SK-N-SH (cell line): ENCODE data around the gene NT5M. TPM values are rescaled to one million over a fixed set of nuclear protein-coding genes. Genes with fewer than 3 reads are reported as not detected.

Experiments used
- CTCF ChIA-PET: fragments of 300-600, 350-600 bp; formaldehyde crosslinking; extraction: SDS; loops from one replicate; lab custom pipeline; 2021; lab: Yijun Ruan, JAX
- POLR2A ChIA-PET: fragments of 350-600 bp; sonication (Branson Sonifier 250); formaldehyde crosslinking; extraction: SDS; loops from one replicate; lab custom pipeline; 2020; ENCODE audit warnings: antibody characterized with exemption, inconsistent platforms; lab: Yijun Ruan, JAX
- DNase-seq: peaks from one replicate; pipeline ENCODE4 v3.0.0; 2012
- H2AFZ ChIP-seq: fragments of 200-600 bp; sonication (generic); 2 replicates; pipeline ENCODE4 v1.8.1; 2016; ENCODE audit warnings: antibody characterized with exemption, mild to moderate bottlenecking, low read depth
- H3F3A ChIP-seq: fragments of 200-600 bp; sonication (generic); replicated peaks from 2 replicates; pipeline ENCODE3; 2016; ENCODE audit warnings: antibody characterized with exemption, mild to moderate bottlenecking; ENCODE audit not compliant: insufficient read depth
- H3K27ac ChIP-seq, 2 experiments: fragments of 200-500 bp in 1 of 2; fragments of 200-600 bp in 1 of 2; sonication (Bioruptor generic) in 1 of 2; sonication (generic), shearing (Covaris generic) in 1 of 2; 2 replicates each; pipeline versions ENCODE4 v1.5.1 to v1.6.1; 2014 to 2016; ENCODE audit warnings: low read depth in 2 of 2, inconsistent platforms in 1 of 2, low read length in 1 of 2, mild to moderate bottlenecking in 1 of 2, mixed read lengths in 1 of 2
- H3K27me3 ChIP-seq: fragments of 200-600 bp; sonication (generic), shearing (Covaris generic); 2 replicates; pipeline ENCODE4 v1.6.1; 2016; ENCODE audit warnings: mixed run types; ENCODE audit not compliant: insufficient read depth
- H3K36me3 ChIP-seq, 2 experiments: fragments of 200-500 bp in 1 of 2; fragments of 200-600 bp in 1 of 2; sonication (Bioruptor generic) in 1 of 2; sonication (generic) in 1 of 2; replicated peaks in 1 of 2; 2 replicates each; pipeline versions ENCODE3 to v1.5.1; 2014 to 2016; ENCODE audit warnings: low read length in 1 of 2, mild to moderate bottlenecking in 1 of 2; ENCODE audit not compliant: insufficient read depth in 2 of 2, control insufficient read depth in 1 of 2
- H3K4me1 ChIP-seq, 2 experiments: fragments of 200-500 bp in 1 of 2; fragments of 200-600 bp in 1 of 2; sonication (Bioruptor generic) in 1 of 2; sonication (generic), shearing (Covaris generic) in 1 of 2; 2 replicates each; pipeline versions ENCODE4 v1.5.1 to v1.6.1; 2014 to 2016; ENCODE audit warnings: low read depth in 1 of 2, low read length in 1 of 2, mixed run types in 1 of 2; ENCODE audit not compliant: insufficient read depth in 2 of 2, control insufficient read depth in 1 of 2
- H3K4me2 ChIP-seq: fragments of 200-600 bp; sonication (generic), shearing (Covaris generic); 2 replicates; pipeline ENCODE4 v1.6.1; 2017; ENCODE audit warnings: mixed run types
- H3K4me3 ChIP-seq, 2 experiments: fragments of 200-500 bp in 1 of 2; fragments of 200-600 bp in 1 of 2; sonication (Bioruptor generic) in 1 of 2; sonication (generic), shearing (Covaris generic) in 1 of 2; 2 replicates each; pipeline versions ENCODE4 v1.5.1 to v1.8.1; 2014 to 2016; ENCODE audit warnings: low read depth in 2 of 2, inconsistent platforms in 1 of 2, low read length in 1 of 2, mild to moderate bottlenecking in 1 of 2, mixed read lengths in 1 of 2, moderate library complexity in 1 of 2
- H3K79me2 ChIP-seq: fragments of 200-600 bp; sonication (generic); 2 replicates; pipeline ENCODE4 v1.8.1; 2017; ENCODE audit warnings: mild to moderate bottlenecking; ENCODE audit not compliant: insufficient read depth
- H3K9ac ChIP-seq: fragments of 200-600 bp; sonication (generic); 2 replicates; pipeline ENCODE4 v1.6.1; 2017; ENCODE audit warnings: mixed run types
- H3K9me2 ChIP-seq: fragments of 200-600 bp; sonication (generic); 2 replicates; pipeline ENCODE4 v1.6.1; 2017; ENCODE audit warnings: mixed run types
- H3K9me3 ChIP-seq: fragments of 200-600 bp; sonication (generic); 2 replicates; pipeline ENCODE4 v1.6.1; 2017; ENCODE audit warnings: mixed run types, mild to moderate bottlenecking, moderate library complexity
- H4K20me1 ChIP-seq: fragments of 200-600 bp; sonication (generic); 2 replicates; pipeline ENCODE4 v1.6.1; 2017; ENCODE audit warnings: mild to moderate bottlenecking, mixed run types; ENCODE audit not compliant: insufficient read depth
- ELF1 ChIP-seq: IDR thresholded peaks from 2 replicates; pipeline ENCODE4 v1.4.0; 2012
- EP300 ChIP-seq, 2 experiments: IDR thresholded peaks; 2 replicates each; pipeline versions ENCODE4 v1.4.0 to v1.6.1; 2012; ENCODE audit warnings: borderline replicate concordance in 1 of 2, low read depth in 1 of 2, low read length in 1 of 2
- FOXJ3 ChIP-seq: sonication (generic); formaldehyde crosslinking; IDR thresholded peaks from 2 replicates; pipeline ENCODE4 v1.5.1; 2020; ENCODE audit warnings: mild to moderate bottlenecking, missing genetic modification reagents
- GATA2 ChIP-seq: sonication (generic); formaldehyde crosslinking; IDR thresholded peaks from 2 replicates; pipeline ENCODE4 v1.5.0; 2020; ENCODE audit warnings: mild to moderate bottlenecking, missing genetic modification reagents
- IRF3 ChIP-seq: fragments of 150-350 bp; IDR thresholded peaks from 2 replicates; pipeline ENCODE4 v1.6.1; 2016; ENCODE audit warnings: mild to moderate bottlenecking, low read depth, low read length
- JUND ChIP-seq: IDR thresholded peaks from 2 replicates; pipeline ENCODE4 v1.4.0; 2012
- MEF2A ChIP-seq: IDR thresholded peaks from 2 replicates; pipeline ENCODE4 v1.4.0; 2012; ENCODE audit warnings: low read depth, borderline replicate concordance
- MXI1 ChIP-seq: IDR thresholded peaks from 2 replicates; pipeline ENCODE4 v1.6.1; 2012; ENCODE audit warnings: mild to moderate bottlenecking, low read depth, low read length, improper control_type of control experiment
- NFIC ChIP-seq: IDR thresholded peaks from 2 replicates; pipeline ENCODE4 v1.4.0; 2012; ENCODE audit warnings: borderline replicate concordance
- POLR2AphosphoS5 ChIP-seq: IDR thresholded peaks from 2 replicates; pipeline ENCODE4 v1.6.1; 2012; ENCODE audit warnings: low read depth, low read length
- RAD21 ChIP-seq: IDR thresholded peaks from 2 replicates; pipeline ENCODE4 v1.6.1; 2012; ENCODE audit warnings: mild to moderate bottlenecking, low read length
- REST ChIP-seq: IDR thresholded peaks from 2 replicates; pipeline ENCODE4 v1.6.1; 2012; ENCODE audit warnings: mild to moderate bottlenecking, low read depth, low read length, moderate library complexity
- SIN3A ChIP-seq: IDR thresholded peaks from 2 replicates; pipeline ENCODE4 v1.6.1; 2012; ENCODE audit warnings: low read depth, mild to moderate bottlenecking, low read length, moderate library complexity, borderline replicate concordance
- TCF12 ChIP-seq: IDR thresholded peaks from 2 replicates; pipeline ENCODE4 v1.4.0; 2012
- YY1 ChIP-seq: IDR thresholded peaks from 2 replicates; pipeline ENCODE4 v1.4.0; 2012; ENCODE audit warnings: low read depth, mild to moderate bottlenecking
- WGBS: methylation state at CpG from one replicate; pipeline ENCODE4 v1.1.6; 2017; ENCODE audit warnings: low lambda C conversion rate; 5-methylcytosine and 5-hydroxymethylcytosine counted together
- polyA plus RNA-seq, 3 experiments: library from polyadenylated mRNA; depleted of rRNA; stranded (reverse); fragments of >200 nt; gene quantifications; 2 replicates each; pipeline ENCODE4 v1.2.3, GENCODE V29; 2012
- TF ChIP-seq, protein P1 (sequence below): IDR thresholded peaks from 2 replicates; pipeline ENCODE4 v1.4.0; 2012; ENCODE audit warnings: low read depth, borderline replicate concordance
- TF ChIP-seq, protein P2 (sequence below): IDR thresholded peaks from 2 replicates; pipeline ENCODE4; 2012

Gene NT5M
- polyA plus RNA-seq, 1 of the 3 experiments (the other 2 are of a cell fraction), result 3.9 TPM

GRCh38 chr17:17341452-17341851 lies 38.3 kb downstream of the NT5M start:
- Histone ChIP-seq H2AFZ (no peak overlapping the region), H3K9me2 (no peaks in the 10 kb centered on the region), H3K79me2 (no peaks in the 10 kb centered on the region), H3K9ac (no peak overlapping the region), H4K20me1 (no peaks in the 10 kb centered on the region), H3K4me3 (no peak overlapping the region), H3K36me3 (peaks cover 0 to 3% of the 10 kb centered on the region in 2 experiments), H3K27me3 (no peaks in the 10 kb centered on the region), H3K4me2 (no peak overlapping the region), H3K4me1 (no peaks in the 10 kb centered on the region), H3K27ac (no peak overlapping the region), H3F3A (no peaks in the 10 kb centered on the region), H3K9me3 (no peaks in the 10 kb centered on the region)
- CTCF ChIA-PET, result interaction anchor here (0.9 kb wide), 1 partner anchor 156 kb away, joined by 3 read pairs; no protein-coding TSS in a partner anchor
- POLR2A ChIA-PET, result no interaction called here
- TF ChIP-seq, protein P1, sequence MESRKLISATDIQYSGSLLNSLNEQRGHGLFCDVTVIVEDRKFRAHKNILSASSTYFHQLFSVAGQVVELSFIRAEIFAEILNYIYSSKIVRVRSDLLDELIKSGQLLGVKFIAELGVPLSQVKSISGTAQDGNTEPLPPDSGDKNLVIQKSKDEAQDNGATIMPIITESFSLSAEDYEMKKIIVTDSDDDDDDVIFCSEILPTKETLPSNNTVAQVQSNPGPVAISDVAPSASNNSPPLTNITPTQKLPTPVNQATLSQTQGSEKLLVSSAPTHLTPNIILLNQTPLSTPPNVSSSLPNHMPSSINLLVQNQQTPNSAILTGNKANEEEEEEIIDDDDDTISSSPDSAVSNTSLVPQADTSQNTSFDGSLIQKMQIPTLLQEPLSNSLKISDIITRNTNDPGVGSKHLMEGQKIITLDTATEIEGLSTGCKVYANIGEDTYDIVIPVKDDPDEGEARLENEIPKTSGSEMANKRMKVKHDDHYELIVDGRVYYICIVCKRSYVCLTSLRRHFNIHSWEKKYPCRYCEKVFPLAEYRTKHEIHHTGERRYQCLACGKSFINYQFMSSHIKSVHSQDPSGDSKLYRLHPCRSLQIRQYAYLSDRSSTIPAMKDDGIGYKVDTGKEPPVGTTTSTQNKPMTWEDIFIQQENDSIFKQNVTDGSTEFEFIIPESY, result no peak
- TF ChIP-seq POLR2AphosphoS5 (no peak), NFIC (no peak), MXI1 (no peak), IRF3 (no peak)
- WGBS, result 92% methylated on average over 7 of the region's 7 CpGs
- no peak for DNase-seq

GRCh38 chr17:17342242-17342945 lies 39.2 kb downstream of the NT5M start:
- no peak overlapping the region for H2AFZ ChIP-seq
- ChIA-PET POLR2A (no interaction called here), CTCF (interaction anchor here (0.9 to 1.1 kb wide), 4 partner anchors 12 to 299 kb away, joined by 3 read pairs; no protein-coding TSS in a partner anchor)
- H4K20me1 ChIP-seq, result no peaks in the 10 kb centered on the region
- DNase-seq, result no peak
- H3K36me3 ChIP-seq, result peaks cover 0 to 3% of the 10 kb centered on the region in 2 experiments
- H3K27ac ChIP-seq, result no peak overlapping the region
- H3K27me3 ChIP-seq, result no peaks in the 10 kb centered on the region
- no peak overlapping the region for H3K4me2 ChIP-seq
- no peaks in the 10 kb centered on the region for H3K4me1 ChIP-seq
- 87% methylated on average over 17 of the region's 17 CpGs for whole genome bisulfite sequencing
- H3K9me2 ChIP-seq, result no peaks in the 10 kb centered on the region
- H3K79me2 ChIP-seq, result no peaks in the 10 kb centered on the region
- no peak overlapping the region for H3K9ac ChIP-seq
- TF ChIP-seq NFIC, result no peak
- TF ChIP-seq FOXJ3 (CRISPR knock-in tag), result no peak
- TF ChIP-seq YY1, result no peak
- no peak for TF ChIP-seq GATA2 (CRISPR knock-in tag)
- no peak for TF ChIP-seq RAD21
- no peak for TF ChIP-seq JUND
- no peak for TF ChIP-seq IRF3
- TF ChIP-seq ELF1, result no peak
- TF ChIP-seq, protein P2, sequence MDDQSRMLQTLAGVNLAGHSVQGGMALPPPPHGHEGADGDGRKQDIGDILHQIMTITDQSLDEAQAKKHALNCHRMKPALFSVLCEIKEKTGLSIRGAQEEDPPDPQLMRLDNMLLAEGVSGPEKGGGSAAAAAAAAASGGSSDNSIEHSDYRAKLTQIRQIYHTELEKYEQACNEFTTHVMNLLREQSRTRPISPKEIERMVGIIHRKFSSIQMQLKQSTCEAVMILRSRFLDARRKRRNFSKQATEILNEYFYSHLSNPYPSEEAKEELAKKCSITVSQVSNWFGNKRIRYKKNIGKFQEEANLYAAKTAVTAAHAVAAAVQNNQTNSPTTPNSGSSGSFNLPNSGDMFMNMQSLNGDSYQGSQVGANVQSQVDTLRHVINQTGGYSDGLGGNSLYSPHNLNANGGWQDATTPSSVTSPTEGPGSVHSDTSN, result no peak
- TF ChIP-seq REST, result no peak
- no peak for TF ChIP-seq SIN3A
- TF ChIP-seq TCF12, result no peak
- no peak for TF ChIP-seq EP300 (IDR thresholded peaks at IDR 0.05; ENCODE audit: borderline replicate concordance in 1 of 2, low read depth in 1 of 2, low read length in 1 of 2)
- no peak for TF ChIP-seq MEF2A
- no peaks in the 10 kb centered on the region for H3K9me3 ChIP-seq
- H3F3A ChIP-seq, result no peaks in the 10 kb centered on the region
- no peak overlapping the region for H3K4me3 ChIP-seq
